Transverse colon (tissue), 4 donors: Measurements from ENCODE around the gene NHERF1. TPM values are rescaled to one million over a fixed set of nuclear protein-coding genes. Genes with fewer than 3 reads are reported as not detected.

Experiments
- DNase-seq: peaks from one replicate; pipeline ENCODE4 v3.0.0-alpha.2; 2019
- H3K27ac ChIP-seq, 4 donors: fragments of 200-600 bp; sonication (generic); 2 replicates each; pipeline ENCODE4 v1.5.1; 2016 to 2018; ENCODE audit warnings: inconsistent platforms in 4 of 4
- H3K27me3 ChIP-seq: fragments of 200-600 bp; sonication (generic); 2 replicates; pipeline ENCODE4 v1.5.1; 2017; ENCODE audit warnings: inconsistent platforms
- H3K36me3 ChIP-seq, 4 donors: fragments of 200-600 bp; sonication (generic); 2 replicates each; pipeline ENCODE4 v1.5.1; 2017 to 2019; ENCODE audit warnings: inconsistent platforms in 4 of 4
- H3K4me1 ChIP-seq, 4 donors: fragments of 200-600 bp; sonication (generic); 2 replicates each; pipeline ENCODE4 v1.5.1; 2017 to 2020; ENCODE audit warnings: inconsistent platforms in 4 of 4
- H3K4me3 ChIP-seq, 4 donors: fragments of 200-600 bp; sonication (generic); 1 replicate in 1 of 4; 2 replicates in 3 of 4; pipeline versions ENCODE4 v1.5.1 to v1.6.1; 2017 to 2019; ENCODE audit warnings: inconsistent platforms in 4 of 4
- H3K9me3 ChIP-seq, 2 donors: fragments of 200-600 bp; sonication (generic); 2 replicates each; pipeline ENCODE4 v1.5.1; 2017 to 2019; ENCODE audit warnings: inconsistent platforms in 2 of 2
- CTCF ChIP-seq, 5 experiments: fragments of 200-600 bp in 3 of 5; fragments of 450-650 bp in 2 of 5; sonication (generic) in 3 of 5; IDR thresholded peaks; 1 replicate in 2 of 5; 2 replicates in 3 of 5; pipeline ENCODE4 v1.5.1; 2016 to 2017; ENCODE audit warnings: antibody characterized with exemption in 5 of 5, inconsistent platforms in 3 of 5, mild to moderate bottlenecking in 2 of 5, moderate library complexity in 1 of 5
- EP300 ChIP-seq: sonication (generic); formaldehyde crosslinking; IDR thresholded peaks from one replicate; pipeline ENCODE4 v1.6.1; 2017; ENCODE audit warnings: antibody characterized with exemption, low read depth
- POLR2A ChIP-seq: fragments of 450-650 bp; IDR thresholded peaks from one replicate; pipeline ENCODE4 v1.6.1; 2016; ENCODE audit warnings: antibody characterized with exemption, mild to moderate bottlenecking, moderate library complexity
- POLR2AphosphoS5 ChIP-seq, 3 donors: sonication (generic); formaldehyde crosslinking; IDR thresholded peaks; one replicate each; pipeline ENCODE4 v1.6.1; 2016; ENCODE audit warnings: antibody characterized with exemption in 3 of 3
- WGBS, 2 donors: methylation state at CpG; one replicate each; pipeline ENCODE4 v1.1.5; 2018; ENCODE audit warnings: low coverage in 1 of 2; 5-methylcytosine and 5-hydroxymethylcytosine counted together
- in situ Hi-C, 4 donors: fragments of 200-750 bp; cut with MboI; loops; one replicate each; pipeline versions ENCODE4 v1.15.0 to v1.15.1; 2017; ENCODE audit warnings: low sequenced_read_pairs in 3 of 4, low pct_ligation_motif_present in 1 of 4, low pct_unique_long_range_greater_than_20kb in 1 of 4
- intact Hi-C: fragments of 100-400 bp; cut with DNase I; formaldehyde crosslinking; loops from one replicate; pipeline ENCODE4 v1.15.1; 2023; ENCODE audit warnings: low total_unique reads
- total RNA-seq, 4 donors: library from RNA; depleted of rRNA; stranded (reverse); fragments of >200 nt; gene quantifications; one replicate each; pipeline ENCODE4 v1.1.0, GENCODE V29; 2016

The NHERF1 gene
- 100 to 1,000 TPM; 118 to 463 (median 233) TPM for total RNA-seq

- Histone ChIP-seq H3K27ac (peak within 1 kb of the TSS; percentile 90 to 93 (median 91)), H3K9me3 (no peaks in the 10 kb centered on the region), H3K4me3 (peak within 1 kb of the TSS; percentile 80 to 94 (median 88)), H3K36me3 (no peaks in the 10 kb centered on the region), H3K4me1 (peaks cover 13 to 76% (median 43%) of the 10 kb centered on the region in 4 donors), H3K27me3 (no peaks in the 10 kb centered on the region)
- DNase-seq: peak; percentile 96
- intact Hi-C loops (no loop called here), in situ Hi-C loops (loop anchor here in 2 of 4 donors (25.0 kb wide), 1 partner anchor 114 kb away; the partner anchor contains the start of genes FDXR (in 2 of the 2) and GRIN2C (in 2 of the 2))
- WGBS, 2 donors: no CpG with 5 or more reads among the region's 90 CpGs
- peak; percentile 97 for TF ChIP-seq POLR2A
- peak; percentile 98 to 99 (median 99) for TF ChIP-seq POLR2AphosphoS5 (IDR thresholded peaks at IDR 0.05)
- TF ChIP-seq CTCF (IDR thresholded peaks at IDR 0.05): peak in 1 of 5 experiments; percentile 37
- TF ChIP-seq EP300: no peak
Observed at GRCh38 chr17:74748529-74749278, at the start of gene NHERF1. Gene NHERF1, plus strand, starts transcription at chr17:74748628. Its CDS starts 219 bp downstream, at chr17:74748847.

- Histone ChIP-seq H3K27me3 (no peaks in the 10 kb centered on the region), H3K27ac (no peak overlapping the region), H3K36me3 (no peaks in the 10 kb centered on the region), H3K4me1 (no peaks in the 10 kb centered on the region), H3K9me3 (no peaks in the 10 kb centered on the region), H3K4me3 (no peak overlapping the region)
- 61 to 75% methylated on average over 4 to 9 of the region's 9 CpGs for WGBS, 2 donors
- intact Hi-C loops (no loop called here), in situ Hi-C loops (no loop called here)
- TF ChIP-seq POLR2AphosphoS5 (IDR thresholded peaks at IDR 0.05) (no peak), POLR2A (no peak), EP300 (no peak), CTCF (IDR thresholded peaks at IDR 0.05) (no peak)
- no peak for DNase-seq
Observed at GRCh38 chr17:74699236-74699635, 49.2 kb upstream of the NHERF1 start.

GRCh38 chr17:74702116-74702871, 46.1 kb upstream of the NHERF1 start:
- Histone ChIP-seq H3K9me3 (no peaks in the 10 kb centered on the region), H3K27ac (no peak overlapping the region), H3K36me3 (no peaks in the 10 kb centered on the region), H3K27me3 (peaks cover 3% of the 10 kb centered on the region), H3K4me3 (no peak overlapping the region), H3K4me1 (no peaks in the 10 kb centered on the region)
- intact Hi-C loops (no loop called here), in situ Hi-C loops (no loop called here)
- 59 to 71% methylated on average over 4 to 9 of the region's 9 CpGs for WGBS, 2 donors
- TF ChIP-seq CTCF (IDR thresholded peaks at IDR 0.05) (no peak), POLR2AphosphoS5 (IDR thresholded peaks at IDR 0.05) (no peak), EP300 (no peak), POLR2A (no peak)
- DNase-seq: no peak

- Histone ChIP-seq H3K4me3 (no peak overlapping the region), H3K27me3 (peaks cover 5% of the 10 kb centered on the region), H3K4me1 (no peaks in the 10 kb centered on the region), H3K27ac (no peak overlapping the region), H3K36me3 (no peaks in the 10 kb centered on the region), H3K9me3 (no peaks in the 10 kb centered on the region)
- TF ChIP-seq EP300 (no peak), POLR2AphosphoS5 (IDR thresholded peaks at IDR 0.05) (no peak), CTCF (IDR thresholded peaks at IDR 0.05) (no peak), POLR2A (no peak)
- in situ Hi-C loops (no loop called here), intact Hi-C loops (no loop called here)
- WGBS, 2 donors: 52% methylated on average over 2 of the region's 2 CpGs; no CpG with 5 or more reads in 1 of the 2 donors
- no peak for DNase-seq
Observed at GRCh38 chr17:74703311-74703710, 45.1 kb upstream of the NHERF1 start.
